Measurements from ENCODE around the gene DPP9. TPM values are rescaled to one million over a fixed set of nuclear protein-coding genes. Genes with fewer than 3 reads are reported as not detected.
A peak's percentile ranks its signal among the peaks of the same experiment; 100 is the strongest.

Gene DPP9
- total and polyA plus RNA-seq, 2 of the 13 experiments (the other 11 are each of a cell fraction or from before 2014, with no cell fraction given): 8.4 to 25.8 TPM

DNA sequence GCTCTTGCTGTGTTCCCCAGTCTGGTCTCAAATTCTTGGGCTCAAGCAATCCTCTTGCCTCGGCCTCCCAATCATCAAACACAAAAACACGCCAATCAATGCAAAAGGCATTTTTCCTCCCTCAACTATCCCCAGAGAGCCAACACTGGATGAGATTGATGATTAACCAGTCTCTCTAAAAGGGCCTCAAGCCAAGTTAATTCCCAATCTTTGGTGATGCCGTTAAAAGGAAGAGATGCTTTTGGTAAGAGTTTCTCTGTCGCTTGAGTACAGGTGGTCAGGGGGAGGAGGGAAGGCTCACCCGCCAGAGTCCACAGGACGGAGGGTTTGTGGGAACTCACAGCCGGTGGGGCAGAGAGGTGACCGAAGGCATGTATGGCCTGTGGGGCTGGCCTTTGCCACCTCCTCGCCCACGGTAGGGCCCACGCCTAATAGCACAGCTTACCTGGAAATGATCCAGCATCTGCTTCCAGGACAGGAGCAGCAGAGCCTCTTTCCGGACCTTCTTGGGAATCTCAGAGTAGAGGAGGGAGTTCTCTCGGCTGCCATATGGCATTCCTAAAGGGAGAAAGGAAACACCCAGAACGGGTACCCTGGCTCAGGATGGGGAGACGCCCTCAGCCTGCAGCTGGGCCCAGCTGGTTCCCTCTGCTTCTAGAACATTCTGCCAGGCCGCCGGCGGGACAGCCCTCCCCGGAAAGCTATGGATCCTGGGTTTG, 18.1 kb downstream of the DPP9 start (continued):
- TF ChIP-seq KAT7 (CRISPR knock-in tag; IDR thresholded peaks at IDR 0.05; ENCODE audit: borderline replicate concordance) (no peak), MEIS1 (CRISPR knock-in tag; IDR thresholded peaks at IDR 0.05; ENCODE audit: borderline replicate concordance) (peak; percentile 89), ZMAT3 (CRISPR knock-in tag; conservative IDR thresholded peaks at IDR 0.05) (no peak), HIVEP1 (CRISPR knock-in tag; IDR thresholded peaks at IDR 0.05) (peak; percentile 58; the same call in 1 of the 2 replicates), ZNF720 (CRISPR knock-in tag; IDR thresholded peaks at IDR 0.05) (no peak), ZNF383 (CRISPR knock-in tag; IDR thresholded peaks at IDR 0.05; ENCODE audit: borderline replicate concordance) (peak; percentile 85; the same call in 1 of the 2 replicates), KLF16 (CRISPR knock-in tag; IDR thresholded peaks at IDR 0.05) (peak in 1 of 2 experiments; percentile 60; a peak in 1 of 4 replicates), ARNTL (CRISPR knock-in tag; IDR thresholded peaks at IDR 0.05) (peak; percentile 27; the same call in 1 of the 2 replicates), ZNF547 (CRISPR knock-in tag; IDR thresholded peaks at IDR 0.05) (no peak; the same call in 1 of the 2 replicates), ZNF264 (CRISPR knock-in tag; IDR thresholded peaks at IDR 0.05) (no peak), HMG20A (CRISPR knock-in tag; IDR thresholded peaks at IDR 0.05; ENCODE audit: borderline replicate concordance) (no peak; the same call in 1 of the 2 replicates), NKX3-1 (CRISPR knock-in tag; IDR thresholded peaks at IDR 0.05) (0 out of 2 replicates have a peak, but pooled peaks have one; percentile 20), ZNF33A (CRISPR knock-in tag; IDR thresholded peaks at IDR 0.05; ENCODE audit: borderline replicate concordance) (no peak), ZNF761 (CRISPR knock-in tag; conservative IDR thresholded peaks at IDR 0.05) (0 out of 2 replicates have a peak, but pooled peaks have one; percentile 82), ZNF687 (CRISPR knock-in tag; IDR thresholded peaks at IDR 0.05) (peak; percentile 96), SRSF1 (optimal IDR thresholded peaks at IDR 0.05; ENCODE audit: low read depth, low read length) (no peak), ARID5B (CRISPR knock-in tag; IDR thresholded peaks at IDR 0.05) (peak; percentile 66; the same call in 1 of the 2 replicates), JARID2 (CRISPR knock-in tag; IDR thresholded peaks at IDR 0.05; ENCODE audit: insufficient replicate concordance) (no peak), CENPT (CRISPR knock-in tag; IDR thresholded peaks at IDR 0.05; ENCODE audit: low read depth) (no peak), GZF1 (CRISPR knock-in tag; IDR thresholded peaks at IDR 0.05) (peak; percentile 62; the same call in 1 of the 2 replicates)
- TF ChIP-seq, protein P1, sequence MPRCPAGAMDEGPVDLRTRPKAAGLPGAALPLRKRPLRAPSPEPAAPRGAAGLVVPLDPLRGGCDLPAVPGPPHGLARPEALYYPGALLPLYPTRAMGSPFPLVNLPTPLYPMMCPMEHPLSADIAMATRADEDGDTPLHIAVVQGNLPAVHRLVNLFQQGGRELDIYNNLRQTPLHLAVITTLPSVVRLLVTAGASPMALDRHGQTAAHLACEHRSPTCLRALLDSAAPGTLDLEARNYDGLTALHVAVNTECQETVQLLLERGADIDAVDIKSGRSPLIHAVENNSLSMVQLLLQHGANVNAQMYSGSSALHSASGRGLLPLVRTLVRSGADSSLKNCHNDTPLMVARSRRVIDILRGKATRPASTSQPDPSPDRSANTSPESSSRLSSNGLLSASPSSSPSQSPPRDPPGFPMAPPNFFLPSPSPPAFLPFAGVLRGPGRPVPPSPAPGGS (CRISPR knock-in tag; IDR thresholded peaks at IDR 0.05): no peak
